GM19193 (cell line): ENCODE data around the gene SFXN5.

Experiments
- POLR2A ChIP-seq: IDR thresholded peaks from 4 replicates; pipeline ENCODE4 v1.6.1; 2011; ENCODE audit not compliant: insufficient read depth, insufficient read length; ENCODE audit errors: extremely low read depth

The SFXN5 gene

GRCh38 chr2:72938455-72938854 lies 133.1 kb downstream of the SFXN5 start:
- no peak for TF ChIP-seq POLR2A

- no peak for TF ChIP-seq POLR2A
Measured at GRCh38 chr2:72937356-72937669, 134.2 kb downstream of the SFXN5 start.

GRCh38 chr2:72936660-72937355 lies 134.7 kb downstream of the SFXN5 start:
- no peak for TF ChIP-seq POLR2A

DNA sequence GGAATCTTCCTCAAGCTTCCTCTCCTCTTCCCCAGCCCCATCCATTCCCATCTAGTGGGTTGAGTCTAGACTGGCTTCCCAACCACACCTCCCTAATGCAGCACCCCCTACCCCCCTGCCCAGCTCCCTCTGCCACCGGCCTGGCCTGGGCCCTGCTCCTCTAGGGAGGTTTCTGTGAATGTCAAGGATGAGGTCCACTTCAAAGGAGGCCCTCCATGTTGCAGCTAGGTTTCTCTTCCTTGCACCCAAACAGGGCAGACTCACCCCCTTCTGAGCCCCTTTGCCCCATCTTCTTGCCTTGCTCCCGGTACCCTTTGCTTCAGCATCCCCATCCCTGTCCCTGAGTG lies 135.9 kb downstream of the SFXN5 start:
- no peak for TF ChIP-seq POLR2A

GRCh38 chr2:72934683-72935610 lies 136.6 kb downstream of the SFXN5 start:
- no peak for TF ChIP-seq POLR2A

- no peak for TF ChIP-seq POLR2A
Measured at GRCh38 chr2:72933646-72934151, 137.8 kb downstream of the SFXN5 start.

DNA sequence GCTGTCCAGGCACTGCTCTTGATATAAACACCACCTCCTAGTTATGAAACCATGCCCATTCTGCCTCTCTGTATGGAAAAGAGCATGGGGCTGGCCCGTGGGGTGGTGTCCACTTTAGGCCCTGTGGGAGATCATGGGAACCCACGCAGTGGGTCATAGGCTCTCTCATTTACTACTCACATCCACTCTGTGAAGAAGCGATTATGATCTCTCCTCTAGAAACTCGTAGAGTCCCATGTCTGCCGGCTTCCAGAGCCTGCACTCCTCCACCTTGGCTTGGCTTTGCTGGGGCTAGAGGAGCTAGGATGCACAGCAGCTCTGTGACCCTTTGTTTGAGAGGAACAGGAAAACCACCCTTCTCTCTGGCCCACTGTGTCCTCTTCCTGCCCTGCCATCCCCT lies 138.3 kb downstream of the SFXN5 start:
- no peak for TF ChIP-seq POLR2A

DNA sequence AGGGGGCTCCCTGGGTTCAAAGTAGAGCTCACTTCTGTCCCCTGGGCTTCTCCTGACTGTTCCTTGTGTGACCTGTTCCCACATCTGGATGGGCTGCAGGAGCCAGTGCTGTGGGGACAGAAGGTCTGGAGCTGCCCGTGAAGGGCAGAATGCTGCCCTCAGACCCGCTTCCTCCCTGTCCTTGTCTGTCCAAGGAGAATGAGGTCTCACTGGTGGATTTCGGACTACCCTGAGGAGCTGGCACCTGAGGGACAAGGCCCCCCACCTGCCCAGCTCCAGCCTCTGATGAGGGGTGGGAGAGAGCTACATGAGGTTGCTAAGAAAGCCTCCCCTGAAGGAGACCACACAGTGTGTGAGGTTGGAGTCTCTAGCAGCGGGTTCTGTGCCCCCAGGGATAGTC lies 138.7 kb downstream of the SFXN5 start:
- no peak for TF ChIP-seq POLR2A

GRCh38 chr2:72932045-72932740 lies 139.3 kb downstream of the SFXN5 start:
- no peak for TF ChIP-seq POLR2A

DNA sequence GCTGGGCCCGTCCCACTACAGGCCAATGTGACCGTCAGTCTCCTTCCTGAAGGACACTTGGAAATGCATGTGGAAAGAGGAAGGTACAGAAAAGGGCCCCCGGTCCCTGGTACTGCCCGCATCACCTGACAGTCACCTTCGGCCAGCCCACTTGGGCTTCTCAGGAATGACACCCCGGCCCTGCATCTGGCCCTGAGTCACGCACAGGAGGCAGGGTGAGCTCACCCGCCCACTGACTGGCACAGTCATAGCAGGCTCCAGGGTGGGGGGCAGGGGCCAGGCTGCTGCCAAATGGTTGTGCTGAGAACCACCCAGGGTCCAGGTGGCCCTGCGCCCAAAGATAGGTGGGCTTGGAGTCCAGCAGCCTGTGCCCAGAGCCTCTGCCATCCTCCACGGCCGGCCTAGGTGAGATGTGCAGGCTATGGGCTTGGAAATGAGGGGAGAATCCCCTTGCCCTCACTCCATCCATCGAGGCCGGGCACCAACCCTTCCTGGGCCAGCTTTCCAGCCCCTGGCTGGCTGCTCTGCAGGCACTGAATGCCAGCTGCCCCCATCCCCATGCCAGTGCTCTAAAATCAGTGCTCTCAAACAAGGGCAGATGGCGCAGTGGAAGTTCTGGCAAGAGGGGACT lies 140.1 kb downstream of the SFXN5 start:
- no peak for TF ChIP-seq POLR2A

DNA sequence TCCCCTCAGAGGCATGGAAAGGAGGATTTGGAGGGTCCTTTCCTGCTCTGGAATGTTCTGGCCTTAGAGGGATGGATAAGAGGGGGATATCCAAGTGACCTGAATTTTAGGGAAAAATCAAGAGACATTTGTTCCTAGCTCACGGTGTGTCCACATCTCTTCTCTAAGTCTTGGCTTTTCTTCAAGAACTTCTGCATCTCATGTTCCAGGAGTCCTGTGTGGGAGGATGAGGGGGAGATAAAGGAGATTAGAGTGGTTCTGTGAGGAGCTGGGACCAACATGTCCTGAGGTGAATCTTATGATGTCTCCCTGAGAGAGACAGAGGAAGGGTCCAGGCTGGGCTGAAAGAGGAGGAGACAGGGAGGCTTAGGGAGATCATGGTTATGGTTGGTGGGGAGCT lies 142.5 kb downstream of the SFXN5 start:
- TF ChIP-seq POLR2A = no peak

DNA sequence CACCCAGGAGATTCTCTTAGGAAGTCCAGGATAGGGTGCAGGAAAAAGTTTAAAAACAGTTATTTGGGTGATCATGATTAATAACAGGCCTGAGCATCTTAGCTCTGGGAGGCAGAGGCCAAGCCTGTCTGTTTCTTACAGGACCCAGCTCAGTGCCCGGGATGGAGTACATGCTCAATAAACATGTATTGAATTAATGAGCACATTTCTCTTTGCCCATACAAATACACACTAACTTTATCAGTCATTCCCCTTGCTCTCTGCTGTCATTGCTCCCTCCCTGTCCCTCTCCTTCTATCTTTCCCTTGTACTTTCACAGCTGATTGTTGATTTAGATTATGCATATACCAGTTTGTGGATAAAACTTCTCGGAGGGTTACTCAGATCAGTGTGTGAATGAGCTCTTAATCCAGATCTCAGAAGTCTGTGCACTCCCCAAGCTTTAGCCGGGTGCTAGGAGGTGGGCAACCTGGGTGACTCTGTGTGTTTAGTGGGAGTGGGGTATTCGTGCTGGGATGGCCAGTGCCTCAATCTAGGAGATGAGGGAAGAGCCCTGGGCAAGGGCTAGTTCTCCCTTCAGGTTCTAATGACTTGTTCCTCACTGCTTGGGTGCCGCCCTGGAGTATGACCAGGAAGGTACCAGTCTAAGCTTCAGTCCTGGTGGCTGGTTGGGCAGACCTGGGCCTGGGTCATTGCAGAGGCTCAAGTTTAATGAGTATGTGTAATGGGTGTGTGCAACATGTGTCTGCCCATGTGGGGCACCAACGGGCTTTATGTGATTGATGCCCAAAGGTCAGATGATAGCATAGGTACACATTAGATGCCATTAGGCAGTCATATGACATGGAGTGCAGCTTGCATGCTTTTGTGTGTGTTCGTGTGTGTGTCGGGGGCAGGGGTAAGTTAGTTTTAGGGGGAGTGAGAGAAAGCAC lies 143.6 kb downstream of the SFXN5 start:
- TF ChIP-seq POLR2A = no peak

- TF ChIP-seq POLR2A = no peak
Measured at GRCh38 chr2:72926811-72927465, 144.6 kb downstream of the SFXN5 start.

- TF ChIP-seq POLR2A = no peak
Measured at GRCh38 chr2:72926368-72926767, 145.1 kb downstream of the SFXN5 start.

- TF ChIP-seq POLR2A = no peak
Measured at GRCh38 chr2:72925328-72925943, 146.1 kb downstream of the SFXN5 start.
